ENCODE data around the gene STK38L.

Gene STK38L

GRCh38 chr12:27355979-27356378 lies 111.9 kb downstream of the STK38L start:
- no peak for DNase-seq

- DNase-seq: no peak
These were observed 115.7 kb downstream of the STK38L start for GRCh38 chr12:27359578-27360340.

GRCh38 chr12:27361372-27361771 lies 117.3 kb downstream of the STK38L start:
- no peak for DNase-seq

- peak in 1 of 2 experiments; percentile 41 for DNase-seq
These were observed 122.5 kb downstream of the STK38L start for GRCh38 chr12:27366621-27367020.

GRCh38 chr12:27367078-27367477 lies 123.0 kb downstream of the STK38L start:
- DNase-seq: no peak

Data from NCI-H2081 (cell line).